ENCODE measurements around the gene HCK.

GRCh38 chr20:32091888-32092346, 39.9 kb downstream of the HCK start:
- TF ChIP-seq CTCF (conservative IDR thresholded peaks at IDR 0.05 in 1 of 2, IDR thresholded peaks at IDR 0.05 in 1 of 2; ENCODE audit: low read depth in 1 of 2, low read length in 2 of 2) (peak; percentile 82 to 91), EZH2 (IDR thresholded peaks at IDR 0.05; ENCODE audit: low read length, missing control alignments) (no peak)
